HepG2 (cell line): ENCODE data around the gene AHCY. TPM values are rescaled to one million over a fixed set of nuclear protein-coding genes. Genes with fewer than 3 reads are reported as not detected.

Source experiments
- AGO1 ChIP-seq: fragments of 200-400 bp; formaldehyde crosslinking; IDR thresholded peaks from 2 replicates; pipeline ENCODE4 v1.6.1; 2017; ENCODE audit warnings: mild to moderate bottlenecking, low read depth, low read length, moderate library complexity; ENCODE audit not compliant: poor library complexity, severe bottlenecking
- BATF2 ChIP-seq: sonication (generic); formaldehyde crosslinking; IDR thresholded peaks from 2 replicates; pipeline ENCODE4 v1.8.0; 2022; ENCODE audit warnings: mild to moderate bottlenecking, missing genetic modification reagents, moderate library complexity
- BRD4 ChIP-seq: sonication (generic); formaldehyde crosslinking; IDR thresholded peaks from 2 replicates; pipeline ENCODE4 v1.4.0; 2020; ENCODE audit warnings: missing genetic modification reagents
- FOXO4 ChIP-seq: sonication (generic); formaldehyde crosslinking; conservative IDR thresholded peaks from 2 replicates; pipeline ENCODE4 v1.8.1; 2023; ENCODE audit warnings: missing genetic modification reagents
- HDAC6 ChIP-seq: fragments of 200-600 bp; sonication (generic); IDR thresholded peaks from 2 replicates; pipeline ENCODE4 v1.7.0; 2017; ENCODE audit warnings: mild to moderate bottlenecking, antibody characterized with exemption, low read length, low read depth
- HMG20A ChIP-seq: IDR thresholded peaks from 2 replicates; pipeline ENCODE4 v1.6.1; 2016; ENCODE audit warnings: borderline replicate concordance
- HOXA3 ChIP-seq: sonication (generic); formaldehyde crosslinking; IDR thresholded peaks from 2 replicates; pipeline ENCODE4 v1.5.0; 2020; ENCODE audit warnings: missing genetic modification reagents
- JUNB ChIP-seq: sonication (generic); formaldehyde crosslinking; IDR thresholded peaks from 2 replicates; pipeline ENCODE4 v1.8.0; 2022; ENCODE audit warnings: missing genetic modification reagents, mild to moderate bottlenecking, borderline replicate concordance
- KDM5B ChIP-seq: sonication (generic); formaldehyde crosslinking; IDR thresholded peaks from 2 replicates; pipeline ENCODE4 v1.4.0; 2020; ENCODE audit warnings: missing genetic modification reagents, mild to moderate bottlenecking, borderline replicate concordance
- KLF9 ChIP-seq: IDR thresholded peaks from 2 replicates; pipeline ENCODE4 v1.6.1; 2016; ENCODE audit warnings: low read depth
- KMT2A ChIP-seq: sonication (generic); formaldehyde crosslinking; IDR thresholded peaks from 2 replicates; pipeline ENCODE4 v1.4.0; 2020; ENCODE audit warnings: missing genetic modification reagents
- MLX ChIP-seq: IDR thresholded peaks from 2 replicates; pipeline ENCODE4 v1.6.1; 2016
- NBN ChIP-seq: fragments of 450-650 bp; conservative IDR thresholded peaks from 2 replicates; pipeline ENCODE4 v1.6.1; 2017
- NCOA1 ChIP-seq: sonication (generic); formaldehyde crosslinking; IDR thresholded peaks from 2 replicates; pipeline ENCODE4 v1.9.0; 2021; ENCODE audit warnings: missing genetic modification reagents
- NCOA2 ChIP-seq: sonication (generic); formaldehyde crosslinking; IDR thresholded peaks from 2 replicates; pipeline ENCODE4 v1.8.0; 2022; ENCODE audit warnings: inconsistent platforms
- NFATC3 ChIP-seq: sonication (generic); formaldehyde crosslinking; IDR thresholded peaks from 2 replicates; pipeline ENCODE4 v1.5.1; 2020; ENCODE audit warnings: mild to moderate bottlenecking, missing genetic modification reagents
- NFE2L2 ChIP-seq: fragments of 150-350 bp; IDR thresholded peaks from 2 replicates; pipeline ENCODE4 v1.6.1; 2014; ENCODE audit warnings: low read length
- NFKB2 ChIP-seq: sonication (generic); formaldehyde crosslinking; IDR thresholded peaks from 2 replicates; pipeline ENCODE4 v1.4.0; 2020; ENCODE audit warnings: missing genetic modification reagents, borderline replicate concordance
- ONECUT2 ChIP-seq: sonication (generic); formaldehyde crosslinking; IDR thresholded peaks from 2 replicates; pipeline ENCODE4 v1.4.0; 2020; ENCODE audit warnings: missing genetic modification reagents
- PHF8 ChIP-seq: sonication (generic); formaldehyde crosslinking; IDR thresholded peaks from 2 replicates; pipeline ENCODE4 v1.5.0; 2020; ENCODE audit warnings: missing genetic modification reagents
- POGZ ChIP-seq: sonication (generic); formaldehyde crosslinking; IDR thresholded peaks from 2 replicates; pipeline ENCODE4 v1.4.0; 2020; ENCODE audit warnings: mild to moderate bottlenecking, missing genetic modification reagents
- SALL2 ChIP-seq: sonication (generic); formaldehyde crosslinking; IDR thresholded peaks from 2 replicates; pipeline ENCODE4 v1.8.1; 2023; ENCODE audit warnings: mild to moderate bottlenecking, missing genetic modification reagents, inconsistent platforms
- THYN1 ChIP-seq: sonication (generic); formaldehyde crosslinking; IDR thresholded peaks from 2 replicates; pipeline ENCODE4 v1.8.1; 2023; ENCODE audit warnings: low read depth, mild to moderate bottlenecking, moderate library complexity, missing genetic modification reagents, borderline replicate concordance
- TRIM24 ChIP-seq: sonication (generic); formaldehyde crosslinking; IDR thresholded peaks from 2 replicates; pipeline ENCODE4 v1.8.0; 2022; ENCODE audit warnings: mild to moderate bottlenecking, missing genetic modification reagents
- YY1 ChIP-seq: IDR thresholded peaks from 2 replicates; pipeline ENCODE4 v1.6.1; 2011; ENCODE audit warnings: low read length, low read depth, moderate library complexity, mild to moderate bottlenecking; ENCODE audit not compliant: insufficient read depth, insufficient replicate concordance
- ZFP37 ChIP-seq: sonication (generic); formaldehyde crosslinking; IDR thresholded peaks from 2 replicates; pipeline ENCODE4 v1.4.0; 2020; ENCODE audit warnings: missing genetic modification reagents, borderline replicate concordance
- ZNF614 ChIP-seq: IDR thresholded peaks from 2 replicates; pipeline ENCODE4 v1.6.1; 2018; ENCODE audit warnings: missing biosample characterization, missing genetic modification reagents, inconsistent platforms, borderline replicate concordance
- ZNF672 ChIP-seq: sonication (generic); formaldehyde crosslinking; IDR thresholded peaks from 2 replicates; pipeline ENCODE4 v1.8.1; 2022; ENCODE audit warnings: missing genetic modification reagents
- ZNF792 ChIP-seq: IDR thresholded peaks from 2 replicates; pipeline ENCODE4 v1.6.1; 2016
- polyA plus RNA-seq, 8 experiments: library from polyadenylated mRNA; depleted of rRNA in 3 of 8; stranded (reverse) in 7 of 8; unstranded in 1 of 8; fragments of >200 nt; fragmentation: Illumina TruSeq in 4 of 8; extraction: Trizol in 4 of 8; gene quantifications; 2 replicates each; pipeline versions ENCODE4 v1.2.1 to v1.2.3, GENCODE V29; 2011 to 2016; ENCODE audit warnings: low read depth in 4 of 8, missing spikeins in 1 of 8, mixed read lengths in 1 of 8; ENCODE audit not compliant: insufficient read depth in 1 of 8
- total RNA-seq, 5 experiments: library from RNA; depleted of rRNA; stranded (reverse); fragments of >200 nt; fragmentation: Illumina TruSeq; extraction: Trizol; gene quantifications; 2 replicates each; pipeline ENCODE4 v1.2.3, GENCODE V29; 2016; ENCODE audit warnings: low read depth in 1 of 5

The AHCY gene
- total and polyA plus RNA-seq, 2 of the 13 experiments (the other 11 are each of a cell fraction or from before 2014, with no cell fraction given): 407 to 419 TPM

- TF ChIP-seq ZNF672 (CRISPR knock-in tag) (no peak), NCOA1 (CRISPR knock-in tag) (peak; percentile 97), KLF9 (CRISPR knock-in tag) (peak; percentile 87; the same call in 1 of the 2 replicates), AGO1 (no peak), FOXO4 (CRISPR knock-in tag) (0 out of 2 replicates have a peak, but pooled peaks have one; percentile 4), YY1 (peak; percentile 85), ZNF792 (no peak; the same call in 1 of the 2 replicates), PHF8 (CRISPR knock-in tag) (peak; percentile 61), NFE2L2 (no peak), ONECUT2 (no peak), HDAC6 (no peak), NFATC3 (CRISPR knock-in tag) (peak; percentile 73; the same call in 1 of the 2 replicates), BATF2 (CRISPR knock-in tag) (no peak), NCOA2 (CRISPR knock-in tag) (peak; percentile 68), HMG20A (CRISPR knock-in tag) (peak; percentile 70), KMT2A (CRISPR knock-in tag) (peak; percentile 93), NBN (no peak), ZFP37 (no peak), TRIM24 (CRISPR knock-in tag) (no peak), POGZ (peak; percentile 94), SALL2 (peak; percentile 27; the same call in 1 of the 2 replicates), ZNF614 (peak; percentile 97), KDM5B (CRISPR knock-in tag) (peak; percentile 90; the same call in 1 of the 2 replicates), NFKB2 (peak; percentile 60; the same call in 1 of the 2 replicates), BRD4 (CRISPR knock-in tag) (0 out of 2 replicates have a peak, but pooled peaks have one; percentile 10), MLX (CRISPR knock-in tag) (peak; percentile 68; the same call in 1 of the 2 replicates), JUNB (CRISPR knock-in tag) (no peak), HOXA3 (CRISPR knock-in tag) (peak; percentile 85), THYN1 (CRISPR knock-in tag) (no peak)
Measured at GRCh38 chr20:34312544-34313217, 9.5 kb upstream of the AHCY start (continued).
